ENCODE data around the gene CALM3. TPM values are rescaled to one million over a fixed set of nuclear protein-coding genes. Genes with fewer than 3 reads are reported as not detected.
A peak's percentile ranks its signal among the peaks of the same experiment; 100 is the strongest.

Gene CALM3
- total RNA-seq, 3 donors from 2014 or later (not counting 1 experiment from before 2014, with no cell fraction given), result 218 to 272 (median 235) TPM

GRCh38 chr19:46605356-46605821 lies 4.3 kb downstream of the CALM3 start:
- no peak for DNase-seq
- Mint-ChIP-seq H3K4me3 (no peak overlapping the region), H3K27me3 (ENCODE audit: low read depth in 2 of 2) (no peaks in the 10 kb centered on the region), H3K9me3 (no peaks in the 10 kb centered on the region), H3K27ac (no peak overlapping the region), H3K4me1 (peaks cover 29 to 37% of the 10 kb centered on the region in 2 donors), H3K36me3 (peaks cover 22% of the 10 kb centered on the region)
- Histone ChIP-seq H3K4me1 (ENCODE audit: control insufficient read depth, insufficient read depth, low read length) (peaks cover 31% of the 10 kb centered on the region), H3K9me3 (ENCODE audit: control insufficient read depth, insufficient read depth, low read length) (no peaks in the 10 kb centered on the region), H3K36me3 (ENCODE audit: control insufficient read depth, insufficient read depth, low read length) (peaks cover 47% of the 10 kb centered on the region), H3K27me3 (ENCODE audit: control insufficient read depth, insufficient read depth, low read length) (no peaks in the 10 kb centered on the region), H3K27ac (ENCODE audit: low read length) (no peak overlapping the region), H3K4me3 (ENCODE audit: low read length) (no peak overlapping the region)
- WGBS (ENCODE audit: insufficient coverage), result 96% methylated on average over 16 of the region's 16 CpGs
- intact Hi-C loops (cut with micrococcal nuclease), result no loop called here
- no peak for ATAC-seq
- no peak for TF ChIP-seq CTCF (IDR thresholded peaks at IDR 0.05)

GRCh38 chr19:46606019-46606418 lies 4.9 kb downstream of the CALM3 start:
- Mint-ChIP-seq H3K9me3 (no peaks in the 10 kb centered on the region), H3K4me1 (peaks cover 34 to 37% of the 10 kb centered on the region in 2 donors), H3K36me3 (peaks cover 22% of the 10 kb centered on the region), H3K4me3 (peak overlapping the region; percentile 6), H3K27ac (peak overlapping the region in 1 of 2 donors; percentile 53), H3K27me3 (ENCODE audit: low read depth in 2 of 2) (no peaks in the 10 kb centered on the region)
- no peak overlapping the region for H3K27ac ChIP-seq (ENCODE audit: low read length)
- H3K36me3 ChIP-seq (ENCODE audit: control insufficient read depth, insufficient read depth, low read length), result peaks cover 47% of the 10 kb centered on the region
- no peaks in the 10 kb centered on the region for H3K27me3 ChIP-seq (ENCODE audit: control insufficient read depth, insufficient read depth, low read length)
- H3K4me1 ChIP-seq (ENCODE audit: control insufficient read depth, insufficient read depth, low read length), result peaks cover 34% of the 10 kb centered on the region
- DNase-seq (no peak), ATAC-seq (no peak)
- intact Hi-C loops (cut with micrococcal nuclease), result no loop called here
- no peak overlapping the region for H3K4me3 ChIP-seq (ENCODE audit: low read length)
- TF ChIP-seq CTCF (IDR thresholded peaks at IDR 0.05), result no peak
- 98% methylated on average over 11 of the region's 11 CpGs for WGBS (ENCODE audit: insufficient coverage)
- H3K9me3 ChIP-seq (ENCODE audit: control insufficient read depth, insufficient read depth, low read length), result no peaks in the 10 kb centered on the region

- H3K36me3 Mint-ChIP-seq, result peaks cover 22% of the 10 kb centered on the region
- H3K4me1 Mint-ChIP-seq, result peaks cover 39 to 42% of the 10 kb centered on the region in 2 donors
- WGBS (ENCODE audit: insufficient coverage), result 95% methylated on average over 12 of the region's 12 CpGs
- no peaks in the 10 kb centered on the region for H3K9me3 Mint-ChIP-seq
- no peak overlapping the region for H3K4me3 Mint-ChIP-seq
- intact Hi-C loops (cut with micrococcal nuclease), result no loop called here
- TF ChIP-seq CTCF (IDR thresholded peaks at IDR 0.05), result no peak
- H3K27ac Mint-ChIP-seq, result peak overlapping the region; percentile 22 to 53
- no peak for DNase-seq
- no peaks in the 10 kb centered on the region for H3K27me3 Mint-ChIP-seq (ENCODE audit: low read depth in 2 of 2)
- Histone ChIP-seq H3K9me3 (ENCODE audit: control insufficient read depth, insufficient read depth, low read length) (no peaks in the 10 kb centered on the region), H3K4me1 (ENCODE audit: control insufficient read depth, insufficient read depth, low read length) (peaks cover 38% of the 10 kb centered on the region), H3K36me3 (ENCODE audit: control insufficient read depth, insufficient read depth, low read length) (peaks cover 47% of the 10 kb centered on the region), H3K27me3 (ENCODE audit: control insufficient read depth, insufficient read depth, low read length) (no peaks in the 10 kb centered on the region), H3K4me3 (ENCODE audit: low read length) (no peak overlapping the region), H3K27ac (ENCODE audit: low read length) (no peak overlapping the region)
- no peak for ATAC-seq
Observed at GRCh38 chr19:46606681-46607447, 5.7 kb downstream of the CALM3 start.

All from natural killer cell (primary cell).